Measurements from ENCODE around the gene EIF4E1B.

- TF ChIP-seq CTCF (conservative IDR thresholded peaks at IDR 0.05 in 1 of 2, IDR thresholded peaks at IDR 0.05 in 1 of 2; ENCODE audit: extremely low read depth in 1 of 2, insufficient read depth in 1 of 2, low read depth in 1 of 2, low read length in 2 of 2) (no peak), EZH2 (IDR thresholded peaks at IDR 0.05; ENCODE audit: borderline replicate concordance, low read length) (no peak)
These were observed 48.1 kb downstream of the EIF4E1B start for GRCh38 chr5:176678584-176678983.
